Effector memory CD4-positive, alpha-beta T cell (primary cell): ENCODE results near the gene SMYD1.
"Not testable (repeated sequence)": the region's sequence is repeated elsewhere in the genome, so short reads cannot be mapped to it uniquely, and the experiment has no call there.

ENCODE experiments used
- DNase-seq, 3 donors: peaks; one replicate each; pipeline ENCODE4 v3.0.0-alpha.2; 2020
- H3K27ac ChIP-seq: 2 replicates; pipeline ENCODE4 v1.7.0; 2013; ENCODE audit warnings: mild to moderate bottlenecking, low read length, moderate library complexity; ENCODE audit not compliant: insufficient read depth, poor library complexity, severe bottlenecking
- H3K27me3 ChIP-seq: replicated peaks from 2 replicates; pipeline ENCODE4 v1.7.0; 2013; ENCODE audit warnings: mild to moderate bottlenecking, low read length; ENCODE audit not compliant: insufficient read depth, control insufficient read depth, poor library complexity, severe bottlenecking
- H3K36me3 ChIP-seq: 2 replicates; pipeline ENCODE4 v1.7.0; 2013; ENCODE audit warnings: mild to moderate bottlenecking, low read length, moderate library complexity; ENCODE audit not compliant: control insufficient read depth, insufficient read depth
- H3K4me1 ChIP-seq: 2 replicates; pipeline ENCODE4 v1.7.0; 2013; ENCODE audit warnings: low read length, mild to moderate bottlenecking; ENCODE audit not compliant: control insufficient read depth, insufficient read depth, poor library complexity, severe bottlenecking
- H3K4me3 ChIP-seq: 2 replicates; pipeline ENCODE4 v1.7.0; 2013; ENCODE audit warnings: low read length, low read depth, mild to moderate bottlenecking; ENCODE audit not compliant: insufficient read depth, poor library complexity, severe bottlenecking
- H3K9me3 ChIP-seq: 2 replicates; pipeline ENCODE4 v1.7.0; 2013; ENCODE audit warnings: mild to moderate bottlenecking, low read length, moderate library complexity; ENCODE audit not compliant: control insufficient read depth
- total RNA-seq, 3 donors: gene quantifications; one replicate each; lab custom pipeline; 2026; lab: John Stamatoyannopoulos, UW

The SMYD1 gene
- total RNA-seq = 0 reads per million in 3 donors

GRCh38 chr2:88067598-88067997 is at the start of gene SMYD1:
Gene SMYD1 (plus strand): TSS chr2:88067825. CDS start chr2:88067865, 40 bp downstream.
- Histone ChIP-seq H3K27me3 (no peaks in the 10 kb centered on the region), H3K36me3 (no peaks in the 10 kb centered on the region), H3K4me1 (no peaks in the 10 kb centered on the region), H3K27ac (no peak within 1 kb of the TSS), H3K4me3 (no peak within 1 kb of the TSS), H3K9me3 (no peaks in the 10 kb centered on the region)
- no peak for DNase-seq

DNA sequence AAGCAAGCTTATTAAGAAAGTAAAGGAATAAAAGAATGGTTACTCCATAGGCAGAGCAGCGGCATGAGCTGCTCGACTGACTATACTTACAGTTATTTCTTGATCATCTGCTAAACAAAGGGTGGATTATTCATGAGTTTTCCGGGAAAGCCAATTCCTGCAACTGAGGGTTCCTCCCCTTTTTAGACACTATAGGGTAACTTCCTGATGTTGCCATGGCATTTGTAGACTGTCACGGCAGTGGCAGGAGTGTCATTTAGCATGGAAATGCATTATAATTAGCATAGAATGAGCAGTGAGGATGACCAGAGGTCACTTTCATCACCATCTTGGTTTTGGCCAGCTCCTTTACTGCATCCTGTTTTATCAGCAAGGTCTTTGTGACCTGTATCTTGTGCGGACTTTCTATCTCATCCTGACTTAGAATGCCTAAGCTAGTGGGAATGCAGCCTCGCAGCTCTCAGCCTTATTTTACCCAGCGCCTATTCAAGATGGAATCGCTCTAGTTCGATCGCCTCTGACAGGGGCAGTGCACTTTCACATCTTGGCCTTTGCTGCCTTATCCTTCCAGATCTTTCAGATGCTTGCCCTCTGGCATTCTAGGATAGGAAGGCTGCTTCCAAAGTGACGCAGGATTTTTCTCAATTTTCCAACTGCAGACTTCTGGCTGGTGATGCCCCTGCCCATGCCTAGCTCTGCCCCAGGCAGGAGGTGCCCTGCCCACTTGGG is 49.4 kb upstream of the SMYD1 start:
- H3K4me1 ChIP-seq, H3K27me3 ChIP-seq, H3K4me3 ChIP-seq, H3K27ac ChIP-seq, DNase-seq, H3K36me3 ChIP-seq, H3K9me3 ChIP-seq: not testable (repeated sequence)

GRCh38 chr2:88018909-88019308 is 48.7 kb upstream of the SMYD1 start:
- DNase-seq = no peak
- Histone ChIP-seq H3K4me3 (no peak overlapping the region), H3K4me1 (peaks cover 4% of the 10 kb centered on the region), H3K27me3 (no peaks in the 10 kb centered on the region), H3K36me3 (no peaks in the 10 kb centered on the region), H3K9me3 (no peaks in the 10 kb centered on the region), H3K27ac (no peak overlapping the region)

DNA sequence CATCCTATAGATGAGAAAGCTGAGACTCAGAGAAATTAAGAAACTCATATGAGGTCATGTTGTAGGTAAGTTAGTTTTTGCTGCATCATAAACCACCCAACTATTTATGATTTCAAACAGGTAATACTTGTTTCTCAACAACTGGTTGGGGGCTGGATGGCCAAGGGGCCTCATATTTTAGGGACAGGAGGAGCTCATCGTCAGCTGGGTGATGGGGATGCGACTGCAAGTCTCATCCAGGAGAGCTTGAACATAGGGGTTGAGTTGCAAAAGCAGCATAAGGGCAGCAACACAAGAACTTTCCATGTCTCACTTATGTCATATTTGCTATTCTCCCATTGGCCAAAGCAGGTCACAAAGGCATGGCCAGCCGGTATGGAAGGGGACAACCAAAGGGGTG is 47.6 kb upstream of the SMYD1 start:
- Histone ChIP-seq H3K36me3 (no peaks in the 10 kb centered on the region), H3K9me3 (no peaks in the 10 kb centered on the region), H3K4me3 (no peak overlapping the region), H3K27ac (no peak overlapping the region), H3K4me1 (peaks cover 4% of the 10 kb centered on the region), H3K27me3 (no peaks in the 10 kb centered on the region)
- no peak for DNase-seq

DNA sequence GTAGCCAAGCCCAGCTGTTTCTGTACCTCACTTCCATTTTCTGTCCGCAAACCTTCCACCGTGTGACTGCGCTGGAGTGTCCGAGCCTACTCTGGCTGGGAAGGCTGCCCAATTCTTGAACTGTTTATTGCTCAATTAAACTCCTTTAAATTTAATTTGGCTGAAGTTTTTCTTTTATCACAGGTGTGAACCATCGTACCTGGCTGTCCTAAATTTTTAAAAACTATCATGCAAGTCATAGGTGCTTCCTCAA is 45.0 kb upstream of the SMYD1 start:
- Histone ChIP-seq H3K9me3 (no peaks in the 10 kb centered on the region), H3K4me1 (no peaks in the 10 kb centered on the region), H3K4me3 (no peak overlapping the region), H3K36me3 (peaks cover under 1% of the 10 kb centered on the region), H3K27ac (no peak overlapping the region), H3K27me3 (no peaks in the 10 kb centered on the region)
- DNase-seq = no peak

DNA sequence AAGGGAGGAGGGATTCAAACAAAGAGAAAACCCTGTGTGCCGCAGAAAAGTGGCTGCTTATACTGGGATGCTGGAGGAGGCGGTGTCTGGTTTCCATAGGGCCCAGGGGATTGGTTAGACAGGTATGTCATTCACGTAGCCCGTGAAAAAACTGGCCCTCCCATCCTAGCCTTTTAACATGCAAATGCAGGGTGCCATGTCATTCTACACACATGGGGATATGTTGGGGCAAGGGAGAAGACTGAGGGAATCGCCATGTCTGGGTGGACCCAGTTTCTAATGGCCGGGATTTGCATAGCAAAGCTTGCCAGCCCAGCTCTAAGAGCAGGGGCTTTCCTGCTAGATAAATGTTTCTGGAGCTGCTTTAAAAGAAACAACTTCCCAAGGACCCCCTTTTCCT is 43.1 kb upstream of the SMYD1 start:
- DNase-seq = no peak
- H3K4me1 ChIP-seq = no peaks in the 10 kb centered on the region
- H3K36me3 ChIP-seq = peaks cover 11% of the 10 kb centered on the region
- H3K27me3 ChIP-seq = no peaks in the 10 kb centered on the region
- no peak overlapping the region for H3K27ac ChIP-seq
- no peaks in the 10 kb centered on the region for H3K9me3 ChIP-seq
- H3K4me3 ChIP-seq = no peak overlapping the region

GRCh38 chr2:88027697-88028389 is 39.8 kb upstream of the SMYD1 start:
- no peak for DNase-seq
- no peak overlapping the region for H3K27ac ChIP-seq
- H3K9me3 ChIP-seq = no peaks in the 10 kb centered on the region
- no peaks in the 10 kb centered on the region for H3K27me3 ChIP-seq
- no peak overlapping the region for H3K4me3 ChIP-seq
- no peaks in the 10 kb centered on the region for H3K4me1 ChIP-seq
- H3K36me3 ChIP-seq = peaks cover 18% of the 10 kb centered on the region

GRCh38 chr2:88028931-88029330 is 38.7 kb upstream of the SMYD1 start:
- H3K27me3 ChIP-seq = no peaks in the 10 kb centered on the region
- H3K4me3 ChIP-seq = no peak overlapping the region
- no peak overlapping the region for H3K27ac ChIP-seq
- no peaks in the 10 kb centered on the region for H3K4me1 ChIP-seq
- DNase-seq = no peak
- H3K9me3 ChIP-seq = no peaks in the 10 kb centered on the region
- H3K36me3 ChIP-seq = peaks cover 18% of the 10 kb centered on the region

DNA sequence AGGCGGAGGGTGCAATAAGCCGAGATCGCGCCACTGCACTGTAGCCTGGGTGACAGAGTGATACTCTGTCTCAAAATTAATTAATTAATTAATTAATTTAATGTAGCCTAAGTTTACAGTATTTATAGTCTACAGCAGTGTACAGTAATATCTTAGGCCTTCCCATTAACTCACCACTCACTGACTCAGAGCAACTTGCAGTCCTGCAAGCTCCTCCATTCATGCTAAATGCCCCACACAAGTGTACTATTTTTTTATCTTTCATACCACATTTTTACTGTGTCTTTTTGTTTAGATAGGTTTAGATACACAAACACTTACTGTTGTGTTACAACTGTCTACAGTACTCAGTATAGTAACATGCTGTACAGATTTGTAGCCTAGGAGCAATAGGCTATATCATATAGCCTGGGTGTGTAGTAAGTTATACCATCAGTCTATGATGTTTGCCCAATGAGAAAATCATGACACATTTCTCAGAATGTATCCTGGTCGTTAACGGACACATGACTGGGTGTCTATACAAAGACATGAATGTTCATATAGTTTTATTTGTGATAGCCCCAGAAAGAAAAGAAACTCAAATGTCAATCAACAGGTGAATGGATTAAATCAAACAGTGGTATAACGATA is 35.4 kb upstream of the SMYD1 start:
- Histone ChIP-seq H3K27me3 (no peaks in the 10 kb centered on the region), H3K4me3 (no peak overlapping the region), H3K36me3 (peaks cover 26% of the 10 kb centered on the region), H3K9me3 (no peaks in the 10 kb centered on the region), H3K4me1 (no peaks in the 10 kb centered on the region), H3K27ac (no peak overlapping the region)
- DNase-seq = no peak

- H3K4me1 ChIP-seq = no peaks in the 10 kb centered on the region
- no peaks in the 10 kb centered on the region for H3K27me3 ChIP-seq
- H3K4me3 ChIP-seq = no peak overlapping the region
- no peaks in the 10 kb centered on the region for H3K9me3 ChIP-seq
- DNase-seq = no peak
- no peak overlapping the region for H3K27ac ChIP-seq
- H3K36me3 ChIP-seq = peaks cover 15% of the 10 kb centered on the region
Observed at GRCh38 chr2:88036182-88036581, 31.4 kb upstream of the SMYD1 start.
